SH-SY5Y (cell line): Measurements from ENCODE around the gene INTS12.

Source experiments
- GATA2 ChIP-seq: IDR thresholded peaks from 2 replicates; pipeline ENCODE4 v1.6.1; 2011; ENCODE audit warnings: mild to moderate bottlenecking, low read depth, low read length
- GATA3 ChIP-seq: IDR thresholded peaks from 2 replicates; pipeline ENCODE4 v1.6.1; 2011; ENCODE audit warnings: low read depth, mild to moderate bottlenecking, low read length, moderate library complexity

DNA sequence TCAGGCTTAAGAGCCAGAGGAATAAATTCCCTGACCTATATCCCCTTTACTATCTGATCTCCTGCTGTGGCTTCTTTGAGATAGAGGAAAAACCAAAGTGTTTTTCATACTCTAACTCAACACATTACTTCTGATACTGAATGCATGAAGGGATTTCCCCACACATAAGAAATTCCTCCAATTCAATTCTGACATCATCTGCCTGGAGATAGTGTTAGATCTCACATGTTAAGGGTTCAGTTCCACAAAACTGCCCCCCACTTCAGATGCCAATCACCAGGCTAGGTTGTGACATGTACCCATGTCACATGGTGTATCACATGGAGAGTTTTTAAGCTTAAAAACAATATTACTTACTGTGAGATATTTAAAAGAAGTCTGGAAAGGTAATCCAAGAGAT lies 46.9 kb upstream of the INTS12 start:
- no peak for TF ChIP-seq GATA2
- TF ChIP-seq GATA3: no peak
